ENCODE measurements around the gene RANBP1.

The RANBP1 gene

DNA sequence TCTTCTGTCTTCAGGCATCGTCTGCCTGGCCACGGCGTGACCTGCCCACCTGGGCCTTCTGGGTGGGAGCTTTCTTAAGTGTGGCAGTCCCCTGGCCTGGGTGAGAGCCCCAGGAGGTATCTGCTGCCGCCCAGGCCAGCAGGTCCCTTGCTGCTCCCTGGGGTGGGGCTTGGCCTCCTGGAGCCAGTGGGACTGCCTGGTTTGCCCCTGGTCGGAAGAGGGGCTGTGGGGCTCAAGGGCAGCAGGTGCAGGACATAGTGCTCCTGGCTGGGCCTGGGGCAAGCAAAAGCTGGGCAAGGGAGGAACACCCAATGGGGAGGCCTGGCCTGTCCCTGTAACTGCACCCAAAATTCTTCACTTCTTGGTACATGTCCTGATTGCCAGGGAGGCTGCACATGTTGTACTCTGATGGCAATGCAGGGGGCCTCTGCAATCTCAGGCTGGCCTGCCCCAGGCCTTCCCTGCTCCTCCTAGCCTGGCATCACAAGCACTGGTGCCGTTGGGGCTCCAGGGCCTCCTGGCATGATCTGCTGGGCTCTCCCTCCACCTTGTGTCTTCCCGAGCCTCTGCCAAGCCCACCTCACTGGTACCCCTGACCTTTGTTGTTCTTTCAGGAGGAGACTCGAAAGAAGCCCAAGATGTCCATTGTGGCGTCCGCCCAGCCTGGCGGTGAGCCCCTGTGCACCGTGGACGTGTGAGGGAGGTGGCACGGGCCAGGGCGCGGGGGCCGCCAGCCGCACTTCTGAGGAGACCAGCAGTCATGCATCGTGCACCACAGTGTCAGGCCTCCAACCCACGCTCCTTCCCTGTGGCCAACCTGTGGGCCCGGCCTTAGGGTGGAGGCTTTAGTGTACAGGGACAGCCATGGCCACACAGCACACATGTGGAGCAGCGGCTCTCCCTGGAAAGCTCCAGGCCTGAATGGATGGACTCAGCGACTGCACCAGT, 6.2 kb upstream of the RANBP1 start:
- DNase-seq, result no peak

DNA sequence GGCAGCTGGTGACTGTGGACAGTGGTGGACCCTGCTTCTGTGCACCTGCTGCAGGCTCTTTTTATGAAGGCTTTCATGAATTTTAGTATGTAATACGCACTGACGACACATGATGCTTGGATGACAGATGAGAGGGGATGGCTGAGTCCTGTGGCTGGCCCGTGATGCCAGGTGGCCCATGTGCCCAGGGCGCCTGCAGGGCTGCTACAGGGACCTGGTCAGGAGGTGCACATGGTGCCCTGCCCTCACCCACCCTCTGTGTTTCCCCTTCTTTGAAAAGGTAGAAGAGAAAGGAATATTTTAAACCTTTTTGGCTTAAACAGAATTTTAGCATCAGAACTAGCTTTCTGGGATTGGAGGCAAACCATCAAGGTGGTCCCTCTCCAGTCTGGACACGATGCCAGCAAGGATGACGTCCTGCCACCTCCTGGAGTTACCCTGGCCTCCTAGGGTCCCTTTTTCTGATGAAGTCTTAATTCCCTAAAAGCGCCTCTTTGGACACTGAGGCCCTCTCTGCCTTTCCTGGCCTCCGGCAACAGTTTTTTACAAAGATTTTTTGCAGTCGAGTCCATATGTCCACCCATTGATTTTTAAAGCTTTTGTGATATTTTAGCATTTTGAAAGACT, 5.4 kb upstream of the RANBP1 start:
- no peak for DNase-seq

DNA sequence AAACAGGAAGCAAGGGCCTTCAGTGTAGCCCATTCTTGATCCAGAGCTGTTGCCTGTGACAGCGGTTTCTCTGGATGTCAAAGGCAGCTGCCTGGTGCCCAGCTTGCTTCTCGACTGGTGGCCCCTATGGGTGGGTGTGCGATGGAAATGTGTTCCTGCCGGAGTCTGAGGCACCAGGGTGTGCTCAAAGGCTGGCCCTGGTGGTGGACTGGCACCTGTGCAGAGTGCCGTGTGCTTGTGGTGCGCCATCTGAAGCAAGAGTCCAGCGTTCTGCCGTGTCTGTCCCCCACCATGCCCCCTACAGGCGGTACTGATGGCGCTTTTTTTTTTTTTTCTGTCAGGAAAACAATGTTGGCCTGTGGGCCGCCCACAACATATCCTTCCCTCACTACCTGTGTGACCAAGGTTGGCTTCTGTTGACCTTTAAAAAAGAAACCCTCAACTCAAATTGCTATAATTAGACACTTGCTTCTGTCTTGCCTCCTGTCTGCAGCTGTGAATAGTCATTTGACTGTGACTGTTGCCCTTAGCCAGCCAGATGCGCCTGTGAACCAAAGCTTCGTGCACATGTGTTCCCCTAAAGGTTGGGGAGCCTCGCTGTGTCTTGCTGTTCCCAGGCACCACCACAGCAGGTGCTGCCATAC, 4.7 kb upstream of the RANBP1 start:
- peak; percentile 15 for DNase-seq

DNA sequence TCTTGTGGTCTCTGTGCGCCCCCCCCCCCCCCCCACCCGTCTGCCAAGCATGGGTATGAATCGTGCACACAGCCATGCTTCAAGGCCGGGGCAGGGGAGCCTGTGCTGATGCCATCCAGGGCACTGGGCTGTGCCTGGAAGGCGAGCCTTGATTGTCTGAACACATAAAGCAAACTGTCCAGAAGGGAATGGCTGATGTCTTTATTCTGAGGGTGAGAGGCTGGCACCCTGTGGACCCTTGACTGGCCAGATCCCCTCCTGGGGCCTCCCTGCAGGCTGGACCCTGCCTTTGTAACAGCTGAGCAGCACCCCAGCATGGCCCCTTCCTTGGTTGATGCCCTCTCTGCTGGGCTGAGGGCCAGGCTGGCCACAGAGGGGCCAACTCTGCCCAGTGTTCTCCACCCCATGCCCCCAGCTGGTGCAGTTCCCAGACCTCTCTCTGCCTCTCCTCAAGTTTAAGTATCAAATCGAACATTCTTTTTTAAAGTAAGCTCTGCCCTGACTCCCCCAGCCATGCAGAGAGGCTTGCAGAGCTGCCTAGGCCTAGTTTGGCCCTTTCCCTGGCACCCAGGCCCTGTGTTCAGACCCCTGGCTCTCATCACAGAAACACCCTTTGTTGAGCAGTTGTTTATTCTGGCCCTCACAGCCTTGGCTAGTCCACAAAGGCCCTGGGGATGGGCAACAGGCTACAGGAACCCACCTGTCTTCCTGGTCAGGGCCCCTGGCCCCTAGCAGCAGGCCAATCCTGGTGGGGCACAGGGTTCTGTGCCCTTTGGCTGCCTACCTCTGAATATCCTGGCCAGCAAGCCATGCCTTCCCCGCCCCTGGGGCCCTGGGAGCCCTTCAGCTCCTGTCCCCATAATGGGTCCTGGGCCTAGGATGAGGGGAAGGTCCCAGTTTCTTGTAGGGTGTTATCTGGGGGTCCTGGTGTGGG, 3.9 kb upstream of the RANBP1 start:
- DNase-seq, result no peak

GRCh38 chr22:20112623-20113511, 3.0 kb upstream of the RANBP1 start:
- no peak for DNase-seq

DNA sequence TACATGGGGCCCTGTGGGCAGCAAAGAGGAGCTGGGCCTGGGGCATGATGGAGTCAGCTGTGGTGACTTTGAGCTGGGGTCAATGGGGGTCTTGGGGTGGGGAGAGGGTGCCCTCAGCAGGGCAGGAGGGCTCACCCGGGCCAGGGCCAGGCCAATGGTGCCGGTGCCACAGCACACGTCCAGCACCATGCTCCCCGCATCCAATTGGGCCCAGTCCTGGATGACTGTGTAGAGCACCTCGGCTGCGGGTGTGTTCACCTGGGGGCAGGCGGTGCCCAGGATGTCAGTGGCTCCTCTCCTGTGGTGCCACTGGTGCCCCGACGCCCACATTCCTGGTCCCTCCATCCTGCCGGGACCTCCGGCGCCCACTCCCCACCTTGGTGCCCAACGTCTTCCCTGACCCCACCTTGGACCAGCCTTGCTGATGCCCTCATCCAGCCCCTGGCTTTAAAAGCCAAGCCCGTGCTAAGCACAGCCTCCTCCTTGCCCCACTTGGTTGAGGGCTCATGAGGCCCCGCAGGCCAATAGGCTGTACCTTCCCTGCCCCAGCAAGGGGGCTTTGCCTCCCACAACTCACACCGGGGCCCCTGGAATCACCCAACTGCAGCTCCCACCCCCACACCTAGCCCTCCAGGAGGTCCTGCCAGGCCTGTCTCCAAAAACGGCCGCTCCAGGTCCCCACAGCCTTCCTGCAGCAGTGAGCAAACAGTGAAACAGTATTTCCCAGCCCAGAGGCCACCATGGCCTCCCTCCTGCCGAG, 2.2 kb upstream of the RANBP1 start:
- DNase-seq, result no peak

DNA sequence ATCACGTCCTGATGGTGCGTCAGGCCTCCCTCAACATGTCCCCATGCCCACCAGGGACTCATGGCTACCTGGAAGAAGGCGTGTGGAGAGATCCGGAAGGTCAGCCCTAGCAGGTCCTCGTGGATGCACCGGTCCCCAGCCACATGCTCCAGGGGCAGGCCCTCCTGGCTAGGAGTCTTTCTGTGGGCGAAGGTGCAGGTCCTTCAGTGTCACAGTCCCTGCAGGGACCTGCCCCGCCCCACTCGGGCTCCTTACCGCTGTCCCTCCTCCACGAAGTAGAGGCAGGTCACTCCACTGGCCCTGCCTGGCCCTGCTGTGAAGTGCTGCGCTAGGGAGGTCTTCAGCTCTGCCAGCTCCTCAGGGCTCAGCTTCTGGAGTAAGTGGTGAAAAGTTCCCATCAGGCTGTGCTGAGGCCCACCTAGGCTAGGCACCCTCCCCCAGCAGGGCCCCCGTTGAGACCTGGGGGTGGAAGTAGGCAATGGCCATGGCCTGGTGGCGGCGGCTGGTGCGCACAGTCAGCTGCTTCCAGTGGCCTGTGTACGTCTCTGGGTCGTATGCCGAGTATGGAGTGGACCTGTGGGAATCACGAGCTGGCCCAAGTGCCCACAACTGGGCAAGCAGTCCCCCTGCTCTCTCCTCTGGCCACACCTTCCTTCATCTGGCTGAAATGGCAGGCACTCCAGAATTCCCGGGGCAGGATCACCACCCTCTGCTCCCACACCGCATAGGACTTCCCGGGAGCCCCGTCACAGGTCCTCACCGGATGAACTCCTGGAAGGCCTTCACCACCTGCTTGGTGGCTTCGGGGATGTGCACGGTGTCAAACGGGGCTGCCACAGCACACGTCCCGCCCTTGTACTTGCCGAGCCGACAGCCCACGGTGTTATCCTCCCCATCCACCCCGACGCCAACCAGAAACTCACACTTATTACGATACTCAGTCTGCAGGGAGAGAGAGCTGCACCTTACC, 1.1 kb upstream of the RANBP1 start:
- DNase-seq, result no peak

DNA sequence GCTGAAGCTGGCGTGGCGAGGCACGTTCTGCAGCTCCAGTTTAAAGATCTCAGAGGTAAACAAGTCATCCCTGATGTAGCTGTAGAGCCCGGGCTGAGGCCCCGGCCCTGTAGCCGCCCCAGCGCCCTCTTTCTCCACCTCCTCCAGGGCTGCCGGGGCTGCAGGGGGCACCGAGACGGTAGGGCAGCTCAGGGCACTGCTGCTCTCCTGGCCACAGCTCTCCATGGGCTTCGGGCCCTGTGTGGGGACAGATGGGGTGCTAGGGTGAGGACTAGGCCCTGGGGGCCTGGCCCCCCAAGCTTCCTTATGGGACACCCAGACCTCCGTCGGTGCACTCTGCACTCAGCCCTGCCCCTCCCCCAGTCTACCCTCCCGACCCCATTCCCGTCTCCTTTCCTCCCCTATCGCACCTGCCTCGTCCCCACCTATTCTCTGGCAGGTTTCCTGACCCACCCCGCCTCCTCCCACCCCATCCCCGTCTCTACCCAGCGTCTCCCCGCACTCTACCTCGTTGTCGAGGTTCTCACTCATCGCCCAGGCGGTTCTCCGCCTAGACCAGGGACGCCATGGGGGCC, 559 bp downstream of the RANBP1 start:
- no peak for DNase-seq

GRCh38 chr22:20116951-20117632, 1.2 kb downstream of the RANBP1 start, which contains the start of gene TRMT2A:
Gene TRMT2A, minus strand, starts transcription at chr22:20117226. Its CDS starts 320 bp downstream, at chr22:20116906.
- peak; percentile 98 for DNase-seq

- DNase-seq, result no peak
These were observed 1.9 kb downstream of the RANBP1 start for GRCh38 chr22:20117633-20118299.

DNA sequence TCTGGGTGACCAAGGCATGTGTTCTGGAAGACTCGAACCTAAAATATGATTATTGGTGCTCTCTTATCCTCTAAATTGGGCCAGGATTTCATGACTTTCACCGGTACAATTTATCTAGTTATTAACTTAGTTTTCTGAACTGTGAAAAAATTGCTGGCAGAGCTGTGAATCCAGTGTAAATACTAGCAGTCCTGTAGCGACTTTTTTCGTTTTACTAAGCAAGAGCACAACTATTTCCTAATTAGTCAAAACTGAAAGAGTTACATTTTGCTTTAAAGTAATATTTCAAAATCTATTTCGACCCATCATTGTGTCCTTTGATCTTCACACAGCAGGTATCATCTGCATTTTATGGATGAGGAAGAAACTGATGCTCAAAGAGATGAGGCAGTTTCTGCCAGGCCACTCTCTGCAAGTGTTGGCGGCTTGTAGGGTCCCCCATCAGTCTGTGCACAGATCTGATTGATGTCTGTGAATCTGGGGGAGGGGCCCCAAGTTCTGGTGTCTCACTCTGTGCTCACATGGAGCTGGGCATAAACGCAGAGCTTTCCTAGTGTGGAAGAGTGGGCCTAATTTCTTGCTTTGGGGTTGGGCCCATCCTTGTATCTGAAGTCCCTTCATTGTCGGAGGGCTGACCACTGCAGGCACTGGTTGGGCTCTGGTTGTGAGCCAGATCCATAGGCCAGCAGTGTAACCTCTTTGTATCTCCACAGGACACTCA, 2.6 kb downstream of the RANBP1 start:
- no peak for DNase-seq

DNA sequence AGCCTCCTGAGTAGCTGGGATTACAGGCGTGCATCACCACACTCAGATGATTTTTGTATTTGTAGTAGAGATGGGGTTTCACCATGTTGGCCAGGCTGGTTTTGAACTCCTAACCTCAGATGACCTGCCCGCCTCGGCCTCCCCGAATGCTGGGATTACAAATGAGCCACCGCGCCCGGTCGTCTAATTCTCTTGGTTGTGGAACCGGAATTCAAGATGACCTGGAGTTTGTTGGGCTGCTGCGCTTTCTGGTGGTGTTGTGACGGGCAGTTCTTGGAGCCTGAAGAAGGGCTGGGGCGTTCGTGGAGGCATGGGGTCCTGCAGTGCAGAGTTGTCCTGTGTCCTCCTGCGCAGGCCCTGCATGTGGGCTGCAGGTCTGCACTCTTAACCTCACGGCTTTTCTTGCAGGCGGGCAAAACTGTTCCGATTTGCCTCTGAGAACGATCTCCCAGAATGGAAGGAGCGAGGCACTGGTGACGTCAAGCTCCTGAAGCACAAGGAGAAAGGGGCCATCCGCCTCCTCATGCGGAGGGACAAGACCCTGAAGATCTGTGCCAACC, 6.0 kb downstream of the RANBP1 start:
- DNase-seq, result no peak

DNA sequence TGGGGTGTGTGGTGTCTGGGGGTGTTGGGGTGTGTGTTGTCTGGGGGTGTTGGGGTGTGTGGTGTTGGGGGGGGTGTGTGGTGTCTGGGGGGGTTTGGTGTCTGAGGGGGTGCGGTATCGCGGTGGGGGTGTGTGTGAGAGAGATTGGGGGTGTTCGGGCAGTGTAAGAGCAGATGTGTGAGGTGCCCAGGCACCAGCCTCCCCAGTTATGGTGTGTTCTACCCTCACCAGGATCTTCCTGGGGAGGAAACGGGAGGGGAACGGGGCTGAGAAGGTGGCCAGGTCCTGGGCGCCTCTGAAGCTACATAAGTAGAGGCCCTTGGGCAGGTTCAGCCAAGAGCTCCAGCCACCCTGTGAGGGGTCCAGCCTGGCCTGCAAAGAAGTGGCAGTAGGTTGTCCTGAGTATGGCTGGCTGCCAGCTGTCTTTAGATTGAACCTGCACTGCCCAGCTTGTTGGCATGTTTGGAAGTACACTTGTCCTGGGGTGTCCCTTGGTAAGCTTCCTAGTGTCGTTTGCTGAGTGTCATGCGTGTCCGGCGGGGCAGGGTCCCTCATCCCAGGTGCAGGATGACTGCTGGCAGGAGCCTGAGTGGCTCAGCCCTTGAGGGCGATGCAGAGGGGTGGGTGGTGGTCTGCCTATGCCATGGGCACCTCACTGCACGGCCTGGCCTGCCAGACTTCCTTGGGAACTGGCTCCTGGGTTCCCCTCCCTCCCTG, 7.6 kb downstream of the RANBP1 start:
- DNase-seq, result no peak

- no peak for DNase-seq
These were observed 8.3 kb downstream of the RANBP1 start for GRCh38 chr22:20124083-20124787.

All from NCI-H2171 (cell line).